G401 (cell line): ENCODE measurements around the gene CTCFL. TPM values are rescaled to one million over a fixed set of nuclear protein-coding genes. Genes with fewer than 3 reads are reported as not detected.
"Not testable (repeated sequence)": the region's sequence is repeated elsewhere in the genome, so short reads cannot be mapped to it uniquely, and the experiment has no call there.

Experiments used
- DNase-seq: peaks from one replicate; pipeline ENCODE4 v3.0.0-alpha.2; 2015; ENCODE audit warnings: low spot score
- in situ Hi-C: cut with HindIII; loops from 2 replicates; pipeline ENCODE4 v1.10.0; 2016; ENCODE audit warnings: low sequenced_read_pairs, mixed read lengths
- total RNA-seq: library from RNA; depleted of rRNA; stranded (reverse); fragments of >200 nt; shearing (Covaris generic); gene quantifications from 2 replicates; pipeline ENCODE4 v1.2.3, GENCODE V29; 2014

CTCFL gene
- total RNA-seq, 1 experiment from 2014 or later: 0.03 TPM

- DNase-seq, in situ Hi-C loops: not testable (repeated sequence)
Observed at GRCh38 chr20:57472474-57472873, 52.5 kb downstream of the CTCFL start.

GRCh38 chr20:57471496-57472372 is 53.2 kb downstream of the CTCFL start:
- in situ Hi-C loops: no loop called here
- no peak for DNase-seq

- in situ Hi-C loops: no loop called here
- DNase-seq: no peak
Observed at GRCh38 chr20:57470666-57471495, 54.1 kb downstream of the CTCFL start.

GRCh38 chr20:57470212-57470522 is 54.8 kb downstream of the CTCFL start:
- in situ Hi-C loops: no loop called here
- DNase-seq: no peak

GRCh38 chr20:57469418-57470211 is 55.3 kb downstream of the CTCFL start:
- DNase-seq: peak; percentile 81
- in situ Hi-C loops: no loop called here

GRCh38 chr20:57468523-57469417 is 56.2 kb downstream of the CTCFL start:
- in situ Hi-C loops: no loop called here
- peak; percentile 15 for DNase-seq

GRCh38 chr20:57467742-57468141 is 57.2 kb downstream of the CTCFL start:
- in situ Hi-C loops: no loop called here
- peak; percentile 88 for DNase-seq

- in situ Hi-C loops: no loop called here
- no peak for DNase-seq
Observed at GRCh38 chr20:57465943-57466342, 59.0 kb downstream of the CTCFL start.

GRCh38 chr20:57465486-57465885 is 59.5 kb downstream of the CTCFL start:
- in situ Hi-C loops: no loop called here

GRCh38 chr20:57464642-57465211 is 60.2 kb downstream of the CTCFL start:
- in situ Hi-C loops: no loop called here

More at GRCh38 chr20:57465486-57465885, 59.5 kb downstream of the CTCFL start:
- DNase-seq: no peak

GRCh38 chr20:57462781-57463180 is 62.2 kb downstream of the CTCFL start:
- in situ Hi-C loops: no loop called here
- DNase-seq: no peak

More at GRCh38 chr20:57464642-57465211, 60.2 kb downstream of the CTCFL start:
- DNase-seq: no peak

GRCh38 chr20:57461726-57462125 is 63.2 kb downstream of the CTCFL start:
- in situ Hi-C loops: no loop called here
- no peak for DNase-seq

GRCh38 chr20:57460781-57461465 is 64.0 kb downstream of the CTCFL start:
- in situ Hi-C loops: no loop called here
- no peak for DNase-seq

- DNase-seq: no peak
- in situ Hi-C loops: no loop called here
Observed at GRCh38 chr20:57459897-57460296, 65.0 kb downstream of the CTCFL start.

- in situ Hi-C loops: no loop called here
- no peak for DNase-seq
Observed at GRCh38 chr20:57459278-57459677, 65.7 kb downstream of the CTCFL start.

- peak; percentile 28 for DNase-seq
- in situ Hi-C loops: no loop called here
Observed at GRCh38 chr20:57458400-57459160, 66.4 kb downstream of the CTCFL start.
